Immature natural killer cell (primary cell): ENCODE data around the gene NOL7. TPM values are rescaled to one million over a fixed set of nuclear protein-coding genes. Genes with fewer than 3 reads are reported as not detected.

Source experiments
- DNase-seq, 3 donors: peaks; one replicate each; pipeline ENCODE4 v3.0.0; 2022; ENCODE audit warnings: mixed read lengths in 1 of 3
- H3K27ac Mint-ChIP-seq, 6 donors: one replicate each; pipeline ENCODE4 v1.8.0; 2020; ENCODE audit warnings: mixed read lengths in 6 of 6, mild to moderate bottlenecking in 5 of 6, inconsistent platforms in 4 of 6, moderate library complexity in 3 of 6
- H3K27me3 Mint-ChIP-seq, 3 donors: one replicate each; pipeline ENCODE4 v1.8.0; 2020 to 2021; ENCODE audit warnings: low read depth in 3 of 3, mild to moderate bottlenecking in 3 of 3, mixed read lengths in 3 of 3, moderate library complexity in 3 of 3, inconsistent platforms in 1 of 3
- H3K36me3 Mint-ChIP-seq, 3 donors: one replicate each; pipeline ENCODE4 v1.8.0; 2020; ENCODE audit warnings: mixed read lengths in 3 of 3, inconsistent platforms in 2 of 3, mild to moderate bottlenecking in 2 of 3
- H3K4me1 Mint-ChIP-seq, 2 donors: one replicate each; pipeline ENCODE4 v1.8.0; 2020; ENCODE audit warnings: inconsistent platforms in 2 of 2, mild to moderate bottlenecking in 2 of 2, mixed read lengths in 2 of 2, moderate library complexity in 1 of 2
- H3K4me3 Mint-ChIP-seq, 5 donors: one replicate each; pipeline ENCODE4 v1.8.0; 2020; ENCODE audit warnings: mild to moderate bottlenecking in 5 of 5, mixed read lengths in 5 of 5, inconsistent platforms in 3 of 5, moderate library complexity in 3 of 5
- H3K9me3 Mint-ChIP-seq, 6 donors: one replicate each; pipeline ENCODE4 v1.8.0; 2020; ENCODE audit warnings: mild to moderate bottlenecking in 6 of 6, mixed read lengths in 6 of 6, inconsistent platforms in 4 of 6, moderate library complexity in 3 of 6
- polyA plus RNA-seq, 3 donors: library from polyadenylated mRNA; unstranded; fragments of 300-500 nt; fragmentation: Illumina TruSeq; gene quantifications; one replicate each; pipeline ENCODE4 v1.2.3, GENCODE V29; 2021

NOL7 gene
- 10 to 100 TPM; 57.0 to 92.2 (median 65.1) TPM for polyA plus RNA-seq

DNA sequence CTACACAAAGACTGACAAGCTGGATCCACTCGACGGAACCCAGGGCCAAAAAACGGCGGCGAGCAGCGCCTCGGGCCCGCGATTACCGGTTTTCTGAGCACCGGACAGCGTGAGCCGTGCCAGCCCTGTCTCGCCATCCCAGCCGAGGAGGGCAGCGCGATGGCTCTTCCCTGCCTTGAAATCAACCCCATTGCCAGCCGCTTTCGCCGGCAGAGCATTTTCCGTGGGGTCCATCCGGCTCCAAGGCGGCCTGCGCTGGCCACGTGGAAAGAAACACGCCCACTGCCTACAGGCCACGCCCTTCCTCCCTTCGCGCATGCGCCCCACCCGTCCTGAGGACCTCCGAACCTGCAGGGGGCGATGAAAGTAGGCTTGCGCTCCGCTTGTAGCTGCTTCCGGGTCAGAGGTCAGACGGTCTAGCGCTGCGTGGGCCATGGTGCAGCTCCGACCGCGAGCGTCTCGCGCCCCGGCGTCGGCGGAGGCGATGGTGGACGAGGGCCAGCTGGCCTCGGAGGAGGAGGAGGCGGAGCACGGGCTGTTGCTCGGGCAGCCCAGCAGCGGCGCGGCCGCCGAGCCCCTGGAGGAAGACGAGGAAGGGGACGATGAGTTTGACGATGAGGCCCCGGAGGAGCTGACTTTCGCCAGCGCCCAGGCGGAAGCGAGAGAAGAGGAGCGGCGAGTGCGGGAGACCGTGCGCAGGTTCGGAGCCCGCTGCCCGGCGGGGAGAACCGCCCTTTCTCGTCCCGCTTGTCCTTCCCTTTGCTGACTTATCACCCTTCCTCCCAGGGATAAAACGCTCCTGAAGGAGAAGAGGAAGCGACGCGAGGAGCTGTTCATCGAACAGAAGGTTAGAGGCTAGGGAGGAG lies at the start of gene NOL7:
NOL7 (plus strand) TSS at position 410 of the 866 bp plus-strand sequence; CDS start at position 434, 24 bp downstream.
- Mint-ChIP-seq H3K36me3 (peaks cover 8 to 31% (median 10%) of the 10 kb centered on the region in 3 donors), H3K4me3 (peak within 1 kb of the TSS; percentile 96 to 98 (median 97)), H3K9me3 (no peaks in the 10 kb centered on the region), H3K27ac (peak within 1 kb of the TSS; percentile 92 to 97 (median 95)), H3K27me3 (peaks cover 3 to 13% (median 9%) of the 10 kb centered on the region in 3 donors), H3K4me1 (peaks cover 33 to 48% of the 10 kb centered on the region in 2 donors)
- peak; percentile 99 for DNase-seq

GRCh38 chr6:13565921-13566320 lies 49.2 kb upstream of the NOL7 start:
- H3K4me3 Mint-ChIP-seq, result no peak overlapping the region
- DNase-seq, result no peak
- H3K4me1 Mint-ChIP-seq, result no peaks in the 10 kb centered on the region
- no peaks in the 10 kb centered on the region for H3K9me3 Mint-ChIP-seq
- H3K27ac Mint-ChIP-seq, result no peak overlapping the region
- H3K36me3 Mint-ChIP-seq, result no peaks in the 10 kb centered on the region
- peaks cover 0 to 6% (median 4%) of the 10 kb centered on the region in 3 donors for H3K27me3 Mint-ChIP-seq

- DNase-seq, result no peak
- H3K36me3 Mint-ChIP-seq, result no peaks in the 10 kb centered on the region
- H3K27ac Mint-ChIP-seq, result no peak overlapping the region
- no peak overlapping the region for H3K4me3 Mint-ChIP-seq
- no peaks in the 10 kb centered on the region for H3K9me3 Mint-ChIP-seq
- peaks cover 0 to 5% (median 4%) of the 10 kb centered on the region in 3 donors for H3K27me3 Mint-ChIP-seq
- H3K4me1 Mint-ChIP-seq, result no peaks in the 10 kb centered on the region
These were observed 48.6 kb upstream of the NOL7 start for GRCh38 chr6:13566500-13566899.

DNA sequence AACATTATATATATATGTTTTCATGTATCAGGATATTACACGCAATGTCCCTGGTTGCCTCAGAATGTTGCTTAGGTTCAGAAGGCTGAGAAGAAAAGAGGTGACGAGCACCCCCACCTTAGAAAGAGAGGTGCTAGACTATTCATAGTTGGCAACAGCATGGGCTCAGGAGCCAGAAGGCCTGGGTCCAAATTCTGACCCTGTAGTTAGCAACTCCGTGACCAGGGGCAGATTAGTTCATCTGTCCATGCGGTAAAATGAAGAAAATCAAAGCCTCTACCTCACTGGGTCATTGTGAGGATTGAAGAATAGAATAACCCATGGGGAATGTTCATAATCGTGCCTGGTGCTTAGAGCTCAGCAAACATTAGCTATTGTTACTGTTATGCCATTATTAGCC lies 46.2 kb upstream of the NOL7 start:
- H3K4me3 Mint-ChIP-seq, result no peak overlapping the region
- peaks cover 4 to 20% (median 9%) of the 10 kb centered on the region in 3 donors for H3K27me3 Mint-ChIP-seq
- H3K27ac Mint-ChIP-seq, result no peak overlapping the region

GRCh38 chr6:13572240-13572639 lies 42.9 kb upstream of the NOL7 start:
- no peak for DNase-seq
- H3K4me1 Mint-ChIP-seq, result peaks cover 24 to 35% of the 10 kb centered on the region in 2 donors
- peak overlapping the region in 3 of 6 donors; percentile 22 to 65 (median 28) for H3K27ac Mint-ChIP-seq
- H3K9me3 Mint-ChIP-seq, result no peaks in the 10 kb centered on the region
- H3K4me3 Mint-ChIP-seq, result peak overlapping the region in 4 of 5 donors; percentile 15 to 61 (median 40)
- H3K36me3 Mint-ChIP-seq, result no peaks in the 10 kb centered on the region
- H3K27me3 Mint-ChIP-seq, result peaks cover 15 to 31% (median 21%) of the 10 kb centered on the region in 3 donors

More for the DNA sequence above, 46.2 kb upstream of the NOL7 start:
- Mint-ChIP-seq H3K9me3 (no peaks in the 10 kb centered on the region), H3K36me3 (no peaks in the 10 kb centered on the region), H3K4me1 (peaks cover 8 to 12% of the 10 kb centered on the region in 2 donors)
- no peak for DNase-seq

- Mint-ChIP-seq H3K4me3 (peak overlapping the region; percentile 60 to 93 (median 82)), H3K9me3 (no peaks in the 10 kb centered on the region), H3K27ac (peak overlapping the region in 5 of 6 donors; percentile 53 to 85 (median 81)), H3K27me3 (peaks cover 15 to 31% (median 21%) of the 10 kb centered on the region in 3 donors), H3K4me1 (peaks cover 24 to 35% of the 10 kb centered on the region in 2 donors), H3K36me3 (no peaks in the 10 kb centered on the region)
- DNase-seq, result no peak
These were observed 42.0 kb upstream of the NOL7 start for GRCh38 chr6:13572951-13573654.

DNA sequence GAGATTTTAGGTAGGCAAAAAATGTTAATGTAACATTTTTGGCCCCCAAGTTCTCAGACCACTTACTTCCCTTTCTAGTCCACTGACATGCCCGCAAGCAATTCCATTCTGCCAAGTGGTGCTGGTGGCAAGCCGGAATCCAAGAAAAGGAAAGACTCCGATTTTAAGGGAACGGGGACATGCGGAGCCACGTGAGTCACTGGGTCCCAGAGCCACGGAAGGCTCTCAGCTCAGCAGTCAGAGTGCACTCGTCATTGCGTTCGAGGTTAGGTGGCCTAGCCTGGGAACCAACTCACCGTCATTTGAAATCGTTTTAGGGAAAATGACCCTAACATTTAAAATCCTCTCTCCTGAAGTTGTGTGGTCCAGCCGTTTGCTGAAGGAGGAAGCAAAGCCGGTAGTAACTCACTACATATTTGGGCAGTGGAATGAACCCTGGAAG lies 41.4 kb upstream of the NOL7 start:
- Mint-ChIP-seq H3K4me1 (peaks cover 24 to 35% of the 10 kb centered on the region in 2 donors), H3K9me3 (no peaks in the 10 kb centered on the region), H3K4me3 (peak overlapping the region; percentile 82 to 99 (median 91)), H3K27ac (peak overlapping the region; percentile 78 to 93 (median 84)), H3K36me3 (no peaks in the 10 kb centered on the region), H3K27me3 (peaks cover 15 to 29% (median 21%) of the 10 kb centered on the region in 3 donors)
- peak in 1 of 3 donors; percentile 10 for DNase-seq

DNA sequence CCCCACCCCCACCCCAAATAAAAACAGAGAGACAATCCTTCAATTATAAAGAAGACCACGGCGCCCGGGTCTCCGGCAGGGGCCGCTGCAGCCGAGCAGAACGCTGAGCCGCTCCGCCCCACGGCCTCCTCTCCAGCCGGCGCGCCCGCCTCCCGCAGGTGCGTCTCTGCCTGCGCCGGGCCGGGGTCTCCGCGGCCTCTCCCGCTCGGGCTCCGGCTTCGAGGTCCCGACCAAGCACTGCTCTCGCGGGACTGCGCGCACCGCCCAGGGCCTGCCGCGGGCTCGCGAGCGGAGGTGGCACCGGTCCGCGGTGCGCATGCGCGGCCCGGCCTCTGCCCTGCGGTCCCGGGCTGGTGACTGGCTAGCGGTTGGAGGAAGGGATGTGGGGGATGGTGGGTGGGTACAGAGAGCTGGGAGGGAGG lies 41.0 kb upstream of the NOL7 start:
- Mint-ChIP-seq H3K4me1 (peaks cover 24 to 35% of the 10 kb centered on the region in 2 donors), H3K4me3 (peak overlapping the region; percentile 91 to 99 (median 96)), H3K27me3 (peaks cover 15 to 28% (median 21%) of the 10 kb centered on the region in 3 donors), H3K27ac (peak overlapping the region; percentile 93 to 98 (median 96)), H3K9me3 (no peaks in the 10 kb centered on the region), H3K36me3 (no peaks in the 10 kb centered on the region)
- DNase-seq, result peak; percentile 95 to 97 (median 96)

DNA sequence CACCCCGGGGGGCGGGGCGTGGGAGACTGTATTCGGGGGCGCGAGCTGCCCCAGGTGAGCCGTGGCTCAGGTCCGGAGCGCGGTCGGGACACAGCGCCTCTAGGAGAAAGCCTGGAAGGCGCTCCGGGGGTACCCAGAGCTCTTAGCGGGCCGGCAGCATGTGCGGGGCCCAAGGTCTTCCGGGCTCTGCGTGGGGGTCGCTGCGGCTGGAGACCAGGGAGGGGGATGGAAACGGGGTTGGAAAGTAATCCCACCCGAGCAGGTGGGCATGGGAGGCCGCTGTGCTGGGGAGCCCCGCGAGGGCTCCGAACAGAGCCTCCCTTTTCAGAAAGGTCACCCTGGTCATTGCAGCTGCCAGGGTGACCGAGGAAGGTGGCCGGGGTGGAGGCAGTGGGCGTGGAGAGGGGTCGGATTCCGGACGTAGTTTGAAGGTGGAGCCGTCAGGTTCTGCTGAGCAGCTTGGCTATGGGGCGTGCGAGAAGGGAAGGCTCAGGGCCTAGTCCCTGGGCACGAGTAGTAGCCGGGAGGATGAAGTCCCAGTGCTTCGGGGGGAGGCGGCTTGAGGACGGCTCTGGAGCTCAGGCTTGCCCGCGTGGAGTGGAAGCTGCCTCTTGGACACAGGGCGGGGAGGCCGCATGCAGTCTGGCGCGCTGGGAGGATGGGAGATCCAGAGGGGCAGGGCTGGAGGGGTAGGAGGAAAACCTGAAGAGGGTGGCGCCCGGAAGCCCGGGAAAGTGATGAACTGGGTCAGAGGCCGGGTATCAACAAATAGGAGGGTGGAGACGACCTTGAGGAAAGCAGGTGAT lies 40.4 kb upstream of the NOL7 start, which contains the start of gene SIRT5:
SIRT5 (plus strand) TSS at position 31 of the 806 bp plus-strand sequence. CDS start 9,510 bp downstream, outside the sequence.
- no peaks in the 10 kb centered on the region for H3K9me3 Mint-ChIP-seq
- peaks cover 24 to 35% of the 10 kb centered on the region in 2 donors for H3K4me1 Mint-ChIP-seq
- H3K27ac Mint-ChIP-seq, result peak within 1 kb of the TSS; percentile 93 to 98 (median 96)
- DNase-seq, result peak; percentile 78 to 80 (median 80)
- no peaks in the 10 kb centered on the region for H3K36me3 Mint-ChIP-seq
- H3K27me3 Mint-ChIP-seq, result peaks cover 13 to 28% (median 21%) of the 10 kb centered on the region in 3 donors
- peak within 1 kb of the TSS; percentile 91 to 99 (median 96) for H3K4me3 Mint-ChIP-seq

- H3K27ac Mint-ChIP-seq, result peak overlapping the region; percentile 93 to 98 (median 96)
- H3K36me3 Mint-ChIP-seq, result no peaks in the 10 kb centered on the region
- DNase-seq, result no peak
- no peaks in the 10 kb centered on the region for H3K9me3 Mint-ChIP-seq
- H3K4me1 Mint-ChIP-seq, result peaks cover 24 to 35% of the 10 kb centered on the region in 2 donors
- H3K27me3 Mint-ChIP-seq, result peaks cover 13 to 26% (median 21%) of the 10 kb centered on the region in 3 donors
- peak overlapping the region; percentile 91 to 99 (median 96) for H3K4me3 Mint-ChIP-seq
These were observed 39.8 kb upstream of the NOL7 start for GRCh38 chr6:13575377-13575775.

- peak overlapping the region in 5 of 6 donors; percentile 70 to 89 (median 79) for H3K27ac Mint-ChIP-seq
- H3K36me3 Mint-ChIP-seq, result peaks cover 0 to 4% (median 3%) of the 10 kb centered on the region in 3 donors
- DNase-seq, result no peak
- H3K9me3 Mint-ChIP-seq, result no peaks in the 10 kb centered on the region
- H3K27me3 Mint-ChIP-seq, result peaks cover 15 to 26% (median 21%) of the 10 kb centered on the region in 3 donors
- peak overlapping the region; percentile 53 to 76 (median 67) for H3K4me3 Mint-ChIP-seq
- peaks cover 24 to 35% of the 10 kb centered on the region in 2 donors for H3K4me1 Mint-ChIP-seq
These were observed 39.1 kb upstream of the NOL7 start for GRCh38 chr6:13576017-13576416.

DNA sequence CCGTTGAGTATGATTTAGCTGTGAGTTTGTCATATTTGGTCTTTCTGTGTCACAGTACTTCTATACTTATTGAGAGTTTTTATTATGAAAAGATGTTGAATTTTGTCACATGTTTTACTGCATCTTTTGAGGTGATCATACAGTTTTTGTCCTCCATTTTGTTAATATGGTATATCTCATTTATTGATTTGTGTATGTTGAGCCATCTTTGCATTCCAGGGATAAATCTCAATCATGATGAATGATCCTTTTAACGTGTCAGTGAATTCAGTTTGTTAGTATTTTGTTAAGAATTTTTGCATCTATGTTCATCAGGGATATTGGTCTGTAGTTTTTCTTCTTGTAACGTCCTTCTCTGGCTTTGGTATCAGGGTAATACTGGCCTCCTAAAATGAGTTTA lies 37.2 kb upstream of the NOL7 start:
- Mint-ChIP-seq H3K4me1 (peaks cover 18 to 40% of the 10 kb centered on the region in 2 donors), H3K27ac (no peak overlapping the region), H3K4me3 (no peak overlapping the region), H3K9me3 (no peaks in the 10 kb centered on the region), H3K36me3 (peaks cover 0 to 12% (median 3%) of the 10 kb centered on the region in 3 donors), H3K27me3 (peaks cover 12 to 21% (median 17%) of the 10 kb centered on the region in 3 donors)
- no peak for DNase-seq

DNA sequence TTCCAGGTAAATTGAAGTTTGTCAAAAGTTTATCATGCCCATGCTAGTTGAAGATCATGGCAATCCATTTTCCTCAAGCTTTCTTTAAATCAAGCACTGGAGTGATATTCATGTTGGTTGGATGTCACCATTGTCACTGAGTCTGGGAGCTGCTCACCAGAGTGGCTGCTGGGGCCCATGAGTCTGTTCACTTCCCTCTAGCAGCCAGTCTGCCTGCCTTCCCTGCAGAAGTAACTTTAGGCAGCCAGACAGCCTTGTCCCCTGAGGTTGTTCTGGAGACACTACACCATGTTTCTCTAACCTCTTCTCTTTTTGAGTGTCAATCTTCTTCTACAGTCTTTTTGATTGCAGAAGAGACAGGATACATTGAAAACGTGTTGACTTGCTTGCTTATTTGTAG lies 35.2 kb upstream of the NOL7 start:
- H3K36me3 Mint-ChIP-seq, result peaks cover 3 to 18% (median 4%) of the 10 kb centered on the region in 3 donors
- no peak overlapping the region for H3K4me3 Mint-ChIP-seq
- peaks cover 5 to 10% (median 10%) of the 10 kb centered on the region in 3 donors for H3K27me3 Mint-ChIP-seq
- no peaks in the 10 kb centered on the region for H3K9me3 Mint-ChIP-seq
- no peak for DNase-seq
- H3K4me1 Mint-ChIP-seq, result peaks cover 18 to 34% of the 10 kb centered on the region in 2 donors
- no peak overlapping the region for H3K27ac Mint-ChIP-seq
